GM19328 (cell line): ENCODE results near the gene ZNF722.
"Not testable (repeated sequence)": the region's sequence is repeated elsewhere in the genome, so short reads cannot be mapped to it uniquely, and the experiment has no call there.

Experiments used
- ATAC-seq: cut with Tn5 transposase; IDR thresholded peaks from one replicate; pipeline ENCODE4 v1.9.1; 2021; ENCODE audit warnings: mild to moderate bottlenecking, moderate library complexity; ENCODE audit not compliant: unreplicated experiment

Gene ZNF722

GRCh38 chr7:63998549-63998948 lies at the start of gene ZNF722:
Gene ZNF722, plus strand, starts transcription at chr7:63998849. Its CDS starts 113 bp downstream, at chr7:63998962.
- no peak for ATAC-seq

- ATAC-seq = no peak
Observed at GRCh38 chr7:63953181-63953580, 45.5 kb upstream of the ZNF722 start.

- ATAC-seq = no peak
Observed at GRCh38 chr7:63968629-63969028, 30.0 kb upstream of the ZNF722 start.

GRCh38 chr7:64015496-64015895 lies 16.8 kb downstream of the ZNF722 start:
- ATAC-seq = not testable (repeated sequence)

GRCh38 chr7:64035388-64035787 lies 36.7 kb downstream of the ZNF722 start:
- no peak for ATAC-seq

GRCh38 chr7:64037095-64037494 lies 38.4 kb downstream of the ZNF722 start:
- no peak for ATAC-seq

GRCh38 chr7:64045301-64046040 lies 46.8 kb downstream of the ZNF722 start, which contains the start of gene ZNF727:
Gene ZNF727, plus strand, starts transcription at chr7:64045434. Its CDS starts 188 bp downstream, at chr7:64045622.
- ATAC-seq = no peak

- ATAC-seq = no peak
Observed at GRCh38 chr7:64046041-64046389, 47.4 kb downstream of the ZNF722 start.
